ENCODE measurements around the gene KRT6A.

GRCh38 chr12:52480073-52480472, 13.0 kb downstream of the KRT6A start:
- TF ChIP-seq POLR2A (IDR thresholded peaks at IDR 0.05; ENCODE audit: low read length) (no peak), GATA1 (IDR thresholded peaks at IDR 0.05; ENCODE audit: low read depth, low read length) (no peak)

All from erythroblast (primary cell).